GM12878 (cell line): ENCODE measurements around the gene NIPAL1. TPM values are rescaled to one million over a fixed set of nuclear protein-coding genes. Genes with fewer than 3 reads are reported as not detected.

Experiments used
- ATAC-seq: fragments of 200-7000 bp; cut with Tn5 transposase; 3 replicates; pipeline ENCODE4 v1.9.1; 2020; ENCODE audit warnings: mild to moderate bottlenecking, moderate library complexity
- BruUV-seq: library from RNA; stranded (reverse); fragments of 400-500 nt; replicated peaks from 2 replicates; lab custom pipeline; 2021; lab: Mats Ljungman, UMichigan
- CTCF ChIA-PET: fragments of 300-600 bp; sonication (Branson Sonifier 250); formaldehyde crosslinking; extraction: SDS; loops from one replicate; lab custom pipeline; 2021; ENCODE audit warnings: inconsistent platforms; lab: Yijun Ruan, JAX
- POLR2A ChIA-PET: fragments of 350-600 bp; formaldehyde crosslinking; extraction: SDS; loops from one replicate; lab custom pipeline; 2021; ENCODE audit warnings: inconsistent platforms; lab: Charles Lee
- RAD21 ChIA-PET: fragments of 300-600 bp; sonication (Branson Sonifier 250); formaldehyde crosslinking; loops from one replicate; lab custom pipeline; 2023; ENCODE audit warnings: antibody characterized with exemption; ENCODE audit not compliant: unreplicated experiment; lab: Charles Lee
- SMC1A ChIA-PET: fragments of 300-600 bp; sonication (Branson Sonifier 250); formaldehyde crosslinking; loops from one replicate; lab custom pipeline; 2023; ENCODE audit not compliant: unreplicated experiment, uncharacterized antibody; lab: Charles Lee
- DNase-seq: peaks from one replicate; pipeline ENCODE4 v3.0.0-alpha.2; 2011; ENCODE audit warnings: low read depth, low spot score
- FAIRE-seq: peaks from 3 replicates; lab custom pipeline; 2011; peaks lifted over from hg19 to GRCh38; lab: Jason Lieb, UNC
- H2AFZ ChIP-seq: 2 replicates; pipeline ENCODE4 v1.6.0; 2011; ENCODE audit warnings: low read depth, low read length, control low read depth; ENCODE audit not compliant: control insufficient read depth
- H3K27ac ChIP-seq: 2 replicates; pipeline ENCODE4 v1.5.1; 2011; ENCODE audit warnings: control low read depth; ENCODE audit not compliant: control insufficient read depth, insufficient read depth
- H3K27me3 ChIP-seq, 2 experiments: replicated peaks in 1 of 2; 2 replicates each; pipeline versions ENCODE4 v1.6.0 to v1.6.1; 2011; ENCODE audit warnings: low read length in 1 of 2; ENCODE audit not compliant: control insufficient read depth in 2 of 2, insufficient read depth in 2 of 2
- H3K36me3 ChIP-seq, 2 experiments: 2 replicates each; pipeline ENCODE4 v1.5.1; 2011; ENCODE audit warnings: low read length in 1 of 2; ENCODE audit not compliant: control insufficient read depth in 2 of 2, insufficient read depth in 2 of 2
- H3K4me1 ChIP-seq: 2 replicates; pipeline ENCODE4 v1.6.1; 2011; ENCODE audit warnings: mild to moderate bottlenecking, low read length, moderate library complexity, mixed read lengths; ENCODE audit not compliant: control insufficient read depth, insufficient read depth
- H3K4me2 ChIP-seq: 2 replicates; pipeline ENCODE4 v1.6.0; 2011; ENCODE audit warnings: control low read depth; ENCODE audit not compliant: control insufficient read depth, insufficient read depth
- H3K4me3 ChIP-seq: fragments of 200-600 bp; sonication (generic); 2 replicates; pipeline ENCODE4 v1.5.1; 2016
- H3K79me2 ChIP-seq: 2 replicates; pipeline ENCODE4 v1.6.0; 2011; ENCODE audit warnings: low read length; ENCODE audit not compliant: control insufficient read depth, insufficient read depth
- H3K9ac ChIP-seq: 2 replicates; pipeline ENCODE4 v1.8.0; 2011; ENCODE audit warnings: low read length, control low read depth, mixed read lengths; ENCODE audit not compliant: control insufficient read depth, insufficient read depth
- H3K9me3 ChIP-seq: replicated peaks from 3 replicates; pipeline ENCODE4 v1.5.1; 2011; ENCODE audit warnings: mild to moderate bottlenecking, low read length; ENCODE audit not compliant: control insufficient read depth, insufficient read depth
- H4K20me1 ChIP-seq: 2 replicates; pipeline ENCODE4 v1.6.0; 2011; ENCODE audit not compliant: control insufficient read depth, insufficient read depth
- CUX1 ChIP-seq: IDR thresholded peaks from 2 replicates; pipeline ENCODE4 v1.6.1; 2012; ENCODE audit warnings: improper control_type of control experiment, low read depth, low read length; ENCODE audit not compliant: insufficient replicate concordance
- EED ChIP-seq: sonication (generic); IDR thresholded peaks from 2 replicates; pipeline ENCODE4 v1.6.1; 2016; ENCODE audit warnings: antibody characterized with exemption, low read depth
- KDM1A ChIP-seq: fragments of 200-600 bp; sonication (generic); IDR thresholded peaks from 2 replicates; pipeline ENCODE4 v1.6.1; 2016; ENCODE audit warnings: borderline replicate concordance
- NR2F1 ChIP-seq: fragments of 450-650 bp; conservative IDR thresholded peaks from 2 replicates; pipeline ENCODE4 v1.6.1; 2017; ENCODE audit warnings: mild to moderate bottlenecking
- SPI1 ChIP-seq: IDR thresholded peaks from 2 replicates; pipeline ENCODE4 v1.6.1; 2011; ENCODE audit warnings: low read depth, mild to moderate bottlenecking, low read length, moderate library complexity, borderline replicate concordance; ENCODE audit not compliant: insufficient read depth
- WRNIP1 ChIP-seq: IDR thresholded peaks from 2 replicates; pipeline ENCODE4 v1.6.1; 2011; ENCODE audit warnings: low read depth, low read length, improper control_type of control experiment, borderline replicate concordance
- in situ Hi-C: fragments of 300-500 bp; cut with MboI; formaldehyde crosslinking; loops from 9 replicates; pipeline ENCODE4 v1.14.3; 2018; ENCODE audit warnings: mixed read lengths
- intact Hi-C: fragments of 100-400 bp; cut with micrococcal nuclease; formaldehyde crosslinking; loops from one replicate; pipeline ENCODE4 v1.14.2; 2022; ENCODE audit not compliant: unreplicated experiment
- polyA plus RNA-seq, 11 experiments: library from polyadenylated mRNA; depleted of rRNA in 4 of 11; unstranded in 6 of 11; stranded (reverse) in 5 of 11; fragments of >200 nt; fragmentation: Nextera tagmentation in 4 of 11; fragmentation: Illumina TruSeq in 1 of 11; extraction: Ambion mirVana in 4 of 11; extraction: Trizol in 1 of 11; gene quantifications; 1 replicate in 1 of 11; 2 replicates in 10 of 11; pipeline versions ENCODE4 v1.2.1 to v1.2.3, GENCODE V29; 2011 to 2016; ENCODE audit warnings: inconsistent platforms in 2 of 11, missing spikeins in 2 of 11, low read depth in 1 of 11
- total RNA-seq, 4 experiments: library from RNA; depleted of rRNA in 3 of 4; stranded (reverse); fragments of >200 nt in 3 of 4; fragmentation: Illumina TruSeq in 1 of 4; extraction: Trizol in 1 of 4; gene quantifications; 2 replicates each; pipeline versions ENCODE4 v1.2.1 to v1.2.3, GENCODE V29; 2013 to 2021
- TF ChIP-seq, protein P1 (sequence below): fragments of 450-650 bp; formaldehyde crosslinking; IDR thresholded peaks from 2 replicates; pipeline ENCODE4 v1.5.0; 2022; ENCODE audit warnings: mild to moderate bottlenecking, missing genetic modification characterization
- TF ChIP-seq, protein P2 (sequence below): IDR thresholded peaks from 2 replicates; pipeline ENCODE4 v1.6.1; 2011; ENCODE audit warnings: borderline replicate concordance, low read depth, mild to moderate bottlenecking, moderate library complexity, mixed read lengths, low read length; ENCODE audit not compliant: insufficient read depth; ENCODE audit errors: extremely low read length

Gene NIPAL1
- total and polyA plus RNA-seq, 10 of the 15 experiments (the other 5 are each of a cell fraction or from before 2014, with no cell fraction given), result 0.46 to 9.7 (median 5.9) TPM

GRCh38 chr4:48032721-48033120 lies 16.1 kb downstream of the NIPAL1 start:
- ChIA-PET RAD21 (interaction anchor here (0.8 to 7.2 kb wide), 7 partner anchors 9 to 55 kb away, joined by 3 to 121 read pairs (median 5); no protein-coding TSS in a partner anchor), CTCF (interaction anchor here (0.7 to 9.8 kb wide), 12 partner anchors 9 to 172 kb away, joined by 3 to 158 read pairs (median 4); partner anchors contain the start of genes CNGA1 and NIPAL1), SMC1A (interaction anchor here (0.8 to 11.8 kb wide), 6 partner anchors 13 to 76 kb away, joined by 4 to 268 read pairs (median 20); no protein-coding TSS in a partner anchor), POLR2A (interaction anchor here (0.7 to 6.1 kb wide), 3 partner anchors 14 to 53 kb away, joined by 3 to 38 read pairs (median 7); no protein-coding TSS in a partner anchor)
- in situ Hi-C loops, result no loop called here
- no peak for TF ChIP-seq NR2F1
- no peak for TF ChIP-seq SPI1
- TF ChIP-seq, protein P1, sequence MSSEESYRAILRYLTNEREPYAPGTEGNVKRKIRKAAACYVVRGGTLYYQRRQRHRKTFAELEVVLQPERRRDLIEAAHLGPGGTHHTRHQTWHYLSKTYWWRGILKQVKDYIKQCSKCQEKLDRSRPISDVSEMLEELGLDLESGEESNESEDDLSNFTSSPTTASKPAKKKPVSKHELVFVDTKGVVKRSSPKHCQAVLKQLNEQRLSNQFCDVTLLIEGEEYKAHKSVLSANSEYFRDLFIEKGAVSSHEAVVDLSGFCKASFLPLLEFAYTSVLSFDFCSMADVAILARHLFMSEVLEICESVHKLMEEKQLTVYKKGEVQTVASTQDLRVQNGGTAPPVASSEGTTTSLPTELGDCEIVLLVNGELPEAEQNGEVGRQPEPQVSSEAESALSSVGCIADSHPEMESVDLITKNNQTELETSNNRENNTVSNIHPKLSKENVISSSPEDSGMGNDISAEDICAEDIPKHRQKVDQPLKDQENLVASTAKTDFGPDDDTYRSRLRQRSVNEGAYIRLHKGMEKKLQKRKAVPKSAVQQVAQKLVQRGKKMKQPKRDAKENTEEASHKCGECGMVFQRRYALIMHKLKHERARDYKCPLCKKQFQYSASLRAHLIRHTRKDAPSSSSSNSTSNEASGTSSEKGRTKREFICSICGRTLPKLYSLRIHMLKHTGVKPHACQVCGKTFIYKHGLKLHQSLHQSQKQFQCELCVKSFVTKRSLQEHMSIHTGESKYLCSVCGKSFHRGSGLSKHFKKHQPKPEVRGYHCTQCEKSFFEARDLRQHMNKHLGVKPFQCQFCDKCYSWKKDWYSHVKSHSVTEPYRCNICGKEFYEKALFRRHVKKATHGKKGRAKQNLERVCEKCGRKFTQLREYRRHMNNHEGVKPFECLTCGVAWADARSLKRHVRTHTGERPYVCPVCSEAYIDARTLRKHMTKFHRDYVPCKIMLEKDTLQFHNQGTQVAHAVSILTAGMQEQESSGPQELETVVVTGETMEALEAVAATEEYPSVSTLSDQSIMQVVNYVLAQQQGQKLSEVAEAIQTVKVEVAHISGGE, result no peak
- no peak for TF ChIP-seq EED
- TF ChIP-seq, protein P2, sequence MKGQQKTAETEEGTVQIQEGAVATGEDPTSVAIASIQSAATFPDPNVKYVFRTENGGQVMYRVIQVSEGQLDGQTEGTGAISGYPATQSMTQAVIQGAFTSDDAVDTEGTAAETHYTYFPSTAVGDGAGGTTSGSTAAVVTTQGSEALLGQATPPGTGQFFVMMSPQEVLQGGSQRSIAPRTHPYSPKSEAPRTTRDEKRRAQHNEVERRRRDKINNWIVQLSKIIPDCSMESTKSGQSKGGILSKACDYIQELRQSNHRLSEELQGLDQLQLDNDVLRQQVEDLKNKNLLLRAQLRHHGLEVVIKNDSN, result no peak
- no peak for TF ChIP-seq KDM1A
- no peak for TF ChIP-seq CUX1
- TF ChIP-seq WRNIP1, result no peak
- Histone ChIP-seq H3K4me1 (peaks cover 60% of the 10 kb centered on the region), H3K79me2 (no peaks in the 10 kb centered on the region), H3K27ac (no peak overlapping the region; the same call in 1 of the 2 replicates), H2AFZ (no peak overlapping the region), H3K4me2 (no peak overlapping the region), H3K9ac (no peak overlapping the region), H3K9me3 (peaks cover 2% of the 10 kb centered on the region; the same call in 1 of the 3 replicates), H4K20me1 (no peaks in the 10 kb centered on the region), H3K4me3 (no peak overlapping the region), H3K36me3 (no peaks in the 10 kb centered on the region), H3K27me3 (no peaks in the 10 kb centered on the region)
- no TSS peak for BruUV-seq
- intact Hi-C loops, result loop anchor here (10.0 kb wide), 1 partner anchor 538 kb away; no protein-coding TSS in a partner anchor
- ATAC-seq (no peak), DNase-seq (no peak), FAIRE-seq (no peak)
